GM21737 (cell line): ENCODE measurements around the gene FGA.

Experiments
- ATAC-seq: cut with Tn5 transposase; IDR thresholded peaks from one replicate; pipeline ENCODE4 v1.9.1; 2021; ENCODE audit warnings: mild to moderate bottlenecking, moderate library complexity; ENCODE audit not compliant: unreplicated experiment

FGA gene

DNA sequence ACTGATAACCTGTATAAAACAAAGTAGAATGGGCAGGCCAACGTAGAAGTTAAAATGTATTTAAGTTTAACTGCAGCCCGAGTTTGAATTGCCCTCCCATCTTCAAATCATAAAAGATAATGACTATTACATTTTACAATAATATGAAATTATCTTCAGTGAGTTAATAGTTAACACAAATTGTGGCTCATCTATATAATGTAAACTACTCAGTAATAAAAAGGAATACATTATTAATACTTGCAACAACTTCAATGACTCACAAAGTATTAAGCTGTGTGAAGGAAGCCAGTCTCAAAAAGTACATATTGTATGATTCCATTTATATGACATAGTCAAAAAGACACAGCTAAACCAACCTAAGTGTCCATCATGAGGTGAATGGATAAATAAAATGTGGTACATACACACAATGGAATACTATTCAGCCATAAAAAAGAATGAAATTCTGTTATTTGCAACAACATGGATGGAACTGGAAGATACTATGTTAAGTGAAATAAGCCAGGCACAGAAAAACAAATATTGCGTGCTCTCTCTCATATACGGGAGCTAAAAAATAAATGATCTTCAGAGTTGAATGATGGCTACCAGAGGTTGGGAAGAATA, 48.2 kb downstream of the FGA start:
- no peak for ATAC-seq
